SHP77 treated with DMSO at 0.1 percent for 48 hours (cell line): ENCODE results near the gene TESK2.

ENCODE experiments used
- DNase-seq: peaks from one replicate; lab custom pipeline; 2025; lab: John Stamatoyannopoulos, UW

TESK2 gene

DNA sequence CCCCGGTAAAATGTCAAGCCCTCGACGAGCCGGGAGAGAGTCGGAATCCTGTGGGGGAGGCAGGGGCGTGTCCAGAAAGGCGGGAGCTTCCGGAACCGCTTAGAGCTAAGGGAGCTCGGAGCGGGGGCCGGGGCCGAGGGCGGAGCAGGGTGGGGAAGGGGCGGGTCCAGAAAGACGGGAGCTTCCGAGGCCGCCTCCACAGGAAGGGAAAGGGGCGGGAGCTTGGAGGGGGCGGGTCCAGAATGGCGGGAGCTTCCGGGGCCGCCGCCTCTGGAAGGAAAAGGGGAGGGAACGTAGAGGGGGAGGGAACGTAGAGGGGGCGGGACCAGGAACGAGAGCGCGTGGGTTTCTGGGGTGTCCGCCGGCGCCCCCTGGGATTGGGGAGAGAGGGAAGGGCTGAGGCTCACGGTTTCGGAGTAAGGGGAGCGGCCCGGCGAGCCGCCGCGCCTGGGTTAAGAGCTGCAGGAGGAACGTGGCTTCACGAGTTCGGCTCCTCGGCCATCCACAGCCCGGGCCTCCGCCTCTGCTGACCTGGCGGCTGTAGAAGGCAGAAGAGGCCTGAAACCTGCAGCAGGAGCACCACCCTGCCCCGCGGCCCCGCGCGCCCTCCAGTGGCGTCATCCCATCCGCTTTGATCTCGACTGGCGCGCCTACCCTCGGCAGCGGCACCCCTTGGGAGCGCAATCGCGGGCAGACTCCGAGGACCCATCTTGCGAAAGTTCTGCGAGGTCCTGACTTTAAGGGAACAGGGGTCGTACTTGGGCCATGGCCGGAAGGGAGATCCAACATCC is 187.2 kb downstream of the TESK2 start:
- peak; percentile 79 for DNase-seq

DNA sequence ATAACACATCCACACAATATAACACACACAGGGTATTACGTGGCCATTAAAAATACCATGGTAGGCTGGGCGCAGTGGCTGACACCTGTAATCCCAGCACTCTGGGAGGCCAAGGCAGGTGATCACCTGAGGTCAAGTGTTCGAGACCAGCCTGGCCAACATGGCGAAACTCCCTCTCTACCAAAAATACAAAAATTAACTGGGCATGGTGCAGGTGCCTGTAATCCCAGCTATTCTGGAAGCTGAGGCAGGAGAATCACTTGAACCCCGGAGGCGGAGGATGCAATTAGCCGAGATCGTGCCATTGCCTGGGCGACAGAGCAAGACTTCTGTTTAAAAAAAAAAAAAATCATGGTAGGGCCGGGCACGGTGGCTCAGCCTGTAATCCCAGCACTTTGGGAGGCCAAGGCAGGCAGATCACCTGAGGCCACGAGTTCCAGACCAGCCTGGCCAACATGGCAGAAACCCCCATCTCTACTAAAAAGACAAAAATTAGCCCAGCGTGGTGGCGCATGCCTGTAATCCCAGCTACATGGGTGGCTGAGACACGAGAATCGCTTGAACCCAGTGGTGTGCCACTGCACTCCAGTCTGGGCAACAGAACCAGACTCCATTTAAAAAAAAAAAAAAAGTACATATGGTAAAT is 188.3 kb downstream of the TESK2 start:
- no peak for DNase-seq

DNA sequence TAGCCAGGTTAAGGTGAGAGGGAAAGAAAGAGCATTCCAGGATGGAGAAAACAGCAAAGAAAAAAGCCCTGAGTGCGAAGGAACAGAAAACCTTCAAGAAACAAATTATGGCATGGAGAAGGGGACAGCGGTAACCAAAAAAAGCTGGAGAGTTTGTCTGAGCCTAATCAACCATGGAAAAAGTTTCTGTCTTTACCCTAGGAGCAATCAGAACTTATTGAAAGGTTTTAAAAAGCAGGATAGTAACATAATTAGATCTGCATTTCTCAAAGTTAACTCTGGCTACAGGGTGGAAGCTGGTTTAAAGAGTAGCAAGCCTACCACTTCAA is 190.3 kb downstream of the TESK2 start:
- no peak for DNase-seq

DNA sequence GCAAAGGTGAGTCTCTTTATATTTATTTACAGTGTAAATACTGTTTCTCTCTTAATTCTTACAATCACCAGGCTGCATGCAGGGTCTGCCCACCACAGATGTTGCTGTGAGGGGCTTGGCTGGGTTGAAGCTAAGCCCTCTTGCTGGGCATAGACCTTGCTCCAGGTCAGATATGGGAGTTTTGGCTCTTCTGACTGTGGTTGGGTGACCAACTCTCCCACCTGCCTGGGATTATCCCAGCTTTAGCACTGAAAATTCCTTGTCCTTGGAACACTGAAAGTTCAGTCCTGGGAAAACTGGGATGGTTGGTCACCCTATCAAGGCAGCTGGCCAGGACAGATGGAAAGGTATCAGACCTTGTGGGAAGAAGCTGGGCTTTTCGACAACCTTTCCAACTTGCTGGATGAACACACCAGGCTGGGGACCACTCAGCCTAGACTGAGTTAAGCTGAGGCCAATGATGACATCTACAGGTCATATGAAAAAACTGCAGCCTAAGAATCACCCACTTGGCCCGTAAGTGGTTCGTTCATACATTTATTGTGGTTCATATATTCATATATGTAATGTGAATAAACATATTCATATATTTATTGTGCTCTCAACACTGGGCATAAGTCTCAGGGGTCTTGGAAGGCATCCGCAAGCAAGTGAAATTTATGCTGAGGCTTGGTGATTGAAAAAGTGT is 190.8 kb downstream of the TESK2 start:
- peak; percentile 42 for DNase-seq

DNA sequence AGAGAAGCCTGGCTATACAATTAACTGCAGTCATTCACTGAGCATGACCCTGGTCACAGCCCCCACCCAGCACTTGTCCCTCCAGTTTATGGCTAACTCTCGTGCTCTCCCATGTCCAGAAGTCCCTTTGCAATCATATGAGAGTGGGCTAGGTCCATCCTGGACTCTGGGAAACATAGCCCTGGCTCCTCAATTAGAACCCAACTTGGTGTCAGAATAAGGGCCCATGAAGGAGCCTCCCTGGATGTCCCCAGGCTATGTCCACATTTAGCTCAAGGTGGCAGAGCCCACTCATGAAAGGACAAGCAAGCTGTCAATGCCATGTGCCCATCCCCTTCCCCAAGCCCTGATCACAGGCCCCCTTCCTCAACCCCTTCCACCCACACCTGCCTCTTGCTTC is 191.7 kb downstream of the TESK2 start:
- no peak for DNase-seq

DNA sequence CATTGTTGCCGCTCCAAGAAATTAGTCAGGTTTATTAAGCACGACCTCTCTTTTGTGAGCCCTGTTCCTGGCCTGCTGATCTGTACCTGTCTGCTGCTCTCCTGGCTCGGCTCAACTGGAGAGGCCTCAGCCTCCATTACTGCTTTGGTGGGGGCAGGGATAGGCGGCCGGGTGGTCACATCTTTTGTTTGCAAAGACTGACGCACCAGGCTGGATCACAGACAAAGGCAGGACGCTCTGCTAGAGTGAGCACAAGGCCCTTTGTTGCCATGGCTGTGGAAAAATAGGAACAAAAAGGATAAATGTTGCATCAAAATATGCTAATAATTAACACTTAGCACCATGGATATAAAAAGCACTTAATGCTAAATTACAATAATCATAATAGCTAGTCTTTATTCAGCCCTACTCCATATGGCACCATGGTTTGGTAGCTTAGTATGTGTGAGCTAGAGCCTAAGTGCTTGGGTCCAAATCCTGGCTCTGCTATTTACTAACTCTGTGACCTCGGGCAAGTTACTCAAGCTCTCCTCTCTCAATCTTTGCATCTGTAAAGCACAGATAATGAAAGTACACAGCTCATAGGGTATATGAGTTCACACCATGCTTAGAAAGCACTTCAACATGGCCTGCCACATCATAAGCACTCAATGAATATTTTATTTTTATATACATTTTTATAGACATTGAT is 193.2 kb downstream of the TESK2 start:
- no peak for DNase-seq
